Stimulated activated CD8-positive, alpha-beta memory T cell treated with anti-CD3 and anti-CD28 coated beads, Interleukin-7, amount 100 ng/mL, for 4 hours (primary cell): ENCODE results near the gene ETV6.

Experiments used
- DNase-seq, 2 donors: peaks; one replicate each; pipeline ENCODE4 v3.0.0-alpha.2; 2020; ENCODE audit warnings: low read depth in 2 of 2

Gene ETV6

GRCh38 chr12:11758510-11759493 lies 109.3 kb downstream of the ETV6 start:
- DNase-seq, result no peak

GRCh38 chr12:11759494-11759878 lies 110.0 kb downstream of the ETV6 start:
- no peak for DNase-seq

- no peak for DNase-seq
Observed at GRCh38 chr12:11759899-11760298, 110.4 kb downstream of the ETV6 start.

GRCh38 chr12:11761869-11762567 lies 112.5 kb downstream of the ETV6 start:
- no peak for DNase-seq

- no peak for DNase-seq
Observed at GRCh38 chr12:11762723-11763326, 113.4 kb downstream of the ETV6 start.

GRCh38 chr12:11763760-11764520 lies 114.5 kb downstream of the ETV6 start:
- DNase-seq, result no peak

GRCh38 chr12:11764837-11765236 lies 115.4 kb downstream of the ETV6 start:
- no peak for DNase-seq

- no peak for DNase-seq
Observed at GRCh38 chr12:11765421-11765816, 115.9 kb downstream of the ETV6 start.

GRCh38 chr12:11765817-11766794 lies 116.6 kb downstream of the ETV6 start:
- peak; percentile 15 to 20 for DNase-seq

- DNase-seq, result no peak
Observed at GRCh38 chr12:11767029-11767724, 117.7 kb downstream of the ETV6 start.

GRCh38 chr12:11767798-11768197 lies 118.3 kb downstream of the ETV6 start:
- DNase-seq, result no peak

- no peak for DNase-seq
Observed at GRCh38 chr12:11768233-11768965, 118.9 kb downstream of the ETV6 start.

- no peak for DNase-seq
Observed at GRCh38 chr12:11769723-11770514, 120.4 kb downstream of the ETV6 start.

GRCh38 chr12:11771356-11771755 lies 121.9 kb downstream of the ETV6 start:
- DNase-seq, result no peak

- no peak for DNase-seq
Observed at GRCh38 chr12:11771895-11772502, 122.5 kb downstream of the ETV6 start.

GRCh38 chr12:11773889-11774677 lies 124.6 kb downstream of the ETV6 start:
- no peak for DNase-seq

- no peak for DNase-seq
Observed at GRCh38 chr12:11774821-11775220, 125.3 kb downstream of the ETV6 start.
